Measurements from ENCODE around the gene SMG6. TPM values are rescaled to one million over a fixed set of nuclear protein-coding genes. Genes with fewer than 3 reads are reported as not detected.

SMG6 gene
- total and polyA plus RNA-seq, 11 donors = 12.2 to 38.6 (median 22.1) TPM

DNA sequence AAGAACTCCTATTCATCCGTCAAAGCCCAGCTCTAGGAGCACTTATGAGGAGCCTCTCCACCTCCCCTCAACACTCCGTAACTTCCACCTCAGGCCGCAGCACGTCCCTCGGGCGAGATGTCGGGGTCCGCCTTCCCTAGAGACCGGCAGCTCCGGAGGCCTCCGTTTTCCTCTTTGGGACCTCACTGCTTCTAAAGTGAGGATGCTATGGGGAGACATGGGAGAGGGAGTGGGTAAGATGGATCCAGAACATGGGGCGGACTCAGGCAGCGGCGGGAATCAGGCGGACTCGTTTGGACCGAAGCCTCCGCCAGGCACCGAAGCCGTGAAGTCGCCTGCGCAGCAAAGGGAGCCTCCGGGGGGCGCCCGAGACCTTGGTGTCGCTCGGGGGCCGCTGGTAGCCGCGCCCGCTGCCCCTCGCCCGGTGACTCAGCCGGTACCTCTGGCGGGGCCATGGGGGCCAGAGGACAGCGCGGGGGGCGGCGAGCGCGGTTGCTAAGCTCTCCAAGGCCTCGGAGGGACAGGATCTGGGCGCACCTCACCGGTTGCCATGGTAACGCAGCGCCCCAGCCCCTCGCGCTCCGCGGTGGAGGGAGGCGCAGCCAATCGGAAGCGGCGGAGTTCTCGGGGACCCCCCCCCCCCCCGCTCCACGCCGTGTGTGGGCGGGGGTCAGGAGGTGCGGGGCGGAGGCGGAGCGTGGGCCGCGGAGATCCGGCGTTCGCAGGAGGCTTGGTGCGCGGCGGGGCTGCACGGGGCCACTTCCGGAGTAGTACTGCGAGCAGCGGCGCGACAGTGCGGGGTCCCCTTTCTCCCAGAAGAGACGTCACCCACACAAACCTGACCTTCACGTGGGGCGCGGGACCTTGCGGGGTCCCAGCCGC lies 250.0 kb downstream of the SMG6 start:
- Histone ChIP-seq H3K27me3 (peaks cover 0 to 62% (median 7%) of the 10 kb centered on the region in 9 donors), H3K36me3 (peaks cover 0 to 20% (median 3%) of the 10 kb centered on the region in 9 donors), H3K27ac (peak overlapping the region in 11 of 12 donors; percentile 27 to 98 (median 91)), H3K4me3 (peak overlapping the region; percentile 16 to 87 (median 70)), H3K9me3 (no peaks in the 10 kb centered on the region), H3K4me1 (peaks cover 4 to 79% (median 50%) of the 10 kb centered on the region in 12 donors)
- 5 to 11% (median 7%) methylated on average over 40 to 84 of the region's 84 CpGs for WGBS, 4 donors
- ATAC-seq = peak in 2 of 4 donors; percentile 12 to 19
- DNase-seq = peak in 4 of 5 donors; percentile 75 to 88 (median 85)
- no peak for TF ChIP-seq POLR2A (IDR thresholded peaks at IDR 0.05)
- TF ChIP-seq, protein P1, sequence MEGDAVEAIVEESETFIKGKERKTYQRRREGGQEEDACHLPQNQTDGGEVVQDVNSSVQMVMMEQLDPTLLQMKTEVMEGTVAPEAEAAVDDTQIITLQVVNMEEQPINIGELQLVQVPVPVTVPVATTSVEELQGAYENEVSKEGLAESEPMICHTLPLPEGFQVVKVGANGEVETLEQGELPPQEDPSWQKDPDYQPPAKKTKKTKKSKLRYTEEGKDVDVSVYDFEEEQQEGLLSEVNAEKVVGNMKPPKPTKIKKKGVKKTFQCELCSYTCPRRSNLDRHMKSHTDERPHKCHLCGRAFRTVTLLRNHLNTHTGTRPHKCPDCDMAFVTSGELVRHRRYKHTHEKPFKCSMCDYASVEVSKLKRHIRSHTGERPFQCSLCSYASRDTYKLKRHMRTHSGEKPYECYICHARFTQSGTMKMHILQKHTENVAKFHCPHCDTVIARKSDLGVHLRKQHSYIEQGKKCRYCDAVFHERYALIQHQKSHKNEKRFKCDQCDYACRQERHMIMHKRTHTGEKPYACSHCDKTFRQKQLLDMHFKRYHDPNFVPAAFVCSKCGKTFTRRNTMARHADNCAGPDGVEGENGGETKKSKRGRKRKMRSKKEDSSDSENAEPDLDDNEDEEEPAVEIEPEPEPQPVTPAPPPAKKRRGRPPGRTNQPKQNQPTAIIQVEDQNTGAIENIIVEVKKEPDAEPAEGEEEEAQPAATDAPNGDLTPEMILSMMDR (IDR thresholded peaks at IDR 0.05) = peak; percentile 49 to 77 (median 64)
- intact Hi-C loops (cut with DNase I) = loop anchor here (1.0 to 10.0 kb wide), 8 partner anchors 121 to 299 kb away; no protein-coding TSS in a partner anchor

DNA sequence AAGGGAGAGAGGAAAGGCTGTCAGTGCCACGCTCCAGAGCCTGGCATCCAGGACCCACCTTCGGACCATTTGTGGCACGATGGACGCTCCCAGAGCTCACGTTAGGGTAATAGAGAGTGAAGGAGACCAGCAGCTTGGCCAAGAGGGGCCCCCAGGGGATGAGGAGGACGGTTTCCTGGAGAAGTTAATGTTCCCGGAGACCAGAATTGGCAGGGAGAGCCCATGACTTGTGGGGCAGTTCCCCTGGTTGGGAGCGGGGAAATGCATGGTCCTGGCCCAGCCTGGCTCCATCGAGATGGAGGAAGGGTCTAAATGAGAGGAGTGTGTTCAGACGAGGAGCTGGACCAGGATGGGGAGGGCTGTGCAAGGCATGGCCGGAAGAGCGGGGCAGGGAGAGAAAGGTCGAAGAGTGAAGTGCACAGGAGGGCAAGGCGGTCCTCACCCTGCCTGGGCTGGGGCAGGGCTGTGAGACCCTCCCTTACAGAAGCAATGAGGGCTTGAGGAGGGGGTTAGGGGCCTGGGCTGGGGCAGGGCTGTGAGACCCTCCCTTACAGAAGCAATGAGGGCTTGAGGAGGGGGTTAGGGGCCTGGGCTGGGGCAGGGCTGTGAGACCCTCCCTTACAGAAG lies 251.5 kb downstream of the SMG6 start:
- Histone ChIP-seq H3K27ac (peak overlapping the region in 3 of 12 donors; percentile 1 to 47 (median 46)), H3K36me3 (peaks cover 0 to 5% (median 0%) of the 10 kb centered on the region in 9 donors), H3K4me3 (peak overlapping the region in 1 of 12 donors; percentile 78), H3K27me3 (peaks cover 0 to 54% (median 0%) of the 10 kb centered on the region in 9 donors), H3K4me1 (peaks cover 4 to 65% (median 44%) of the 10 kb centered on the region in 12 donors), H3K9me3 (no peaks in the 10 kb centered on the region)
- DNase-seq = no peak
- no peak for ATAC-seq
- intact Hi-C loops (cut with DNase I) = loop anchor here in 8 of 10 donors (2.0 to 10.0 kb wide), 5 partner anchors 123 to 300 kb away; no protein-coding TSS in a partner anchor
- TF ChIP-seq, protein P1 (IDR thresholded peaks at IDR 0.05) = no peak
- TF ChIP-seq POLR2A (IDR thresholded peaks at IDR 0.05) = no peak
- 51 to 60% (median 55%) methylated on average over 14 of the region's 14 CpGs for WGBS, 4 donors

DNA sequence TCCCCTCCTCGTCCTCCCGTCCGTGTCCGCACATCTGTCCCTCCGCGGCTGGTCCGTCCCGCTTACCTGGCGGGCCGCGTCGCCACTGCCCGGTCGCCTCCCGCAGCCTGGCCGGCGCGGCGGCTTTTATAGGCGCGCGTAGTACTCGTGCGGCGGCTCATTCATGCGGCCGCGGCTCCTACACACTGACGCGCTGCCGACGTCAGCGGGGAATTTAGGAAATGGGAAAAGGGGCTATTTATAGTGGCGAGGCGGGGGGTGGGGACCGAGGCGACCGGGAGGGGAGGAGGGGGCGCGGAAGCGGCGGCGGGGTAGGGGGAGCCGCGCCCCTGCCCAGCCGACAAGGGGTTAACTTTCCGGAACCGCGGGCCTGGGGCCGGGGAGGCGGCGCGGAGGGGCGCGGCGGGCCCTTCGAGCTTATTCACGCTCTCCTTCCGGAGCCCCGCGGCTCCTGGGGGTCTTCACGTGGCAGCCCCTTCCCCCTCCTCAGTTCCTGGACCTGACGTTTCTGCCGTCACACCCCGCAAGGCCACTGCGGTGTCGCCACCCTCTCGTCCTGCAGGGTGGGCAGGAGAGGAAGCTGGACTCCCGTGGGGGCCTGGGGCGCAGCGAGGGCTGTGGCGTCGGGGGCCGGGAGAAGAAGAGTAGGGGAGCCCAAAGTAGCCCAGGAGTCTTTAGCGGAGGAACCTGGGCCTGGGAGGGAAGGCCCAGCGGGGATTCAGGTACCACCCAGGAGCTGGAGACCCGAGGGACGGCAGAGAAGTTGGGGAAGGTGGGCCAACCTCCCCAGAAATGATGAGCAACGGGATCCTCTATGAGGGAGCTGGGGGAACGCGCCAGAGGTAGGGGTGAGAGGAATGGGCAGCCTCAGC lies 252.3 kb downstream of the SMG6 start:
- Histone ChIP-seq H3K27me3 (peaks cover 0 to 46% (median 0%) of the 10 kb centered on the region in 9 donors), H3K27ac (peak overlapping the region in 8 of 12 donors; percentile 1 to 62 (median 44)), H3K36me3 (no peaks in the 10 kb centered on the region), H3K4me3 (peak overlapping the region; percentile 34 to 91 (median 72)), H3K4me1 (peaks cover 4 to 58% (median 43%) of the 10 kb centered on the region in 12 donors), H3K9me3 (no peaks in the 10 kb centered on the region)
- DNase-seq (peak in 3 of 5 donors; percentile 50 to 64 (median 59)), ATAC-seq (peak in 1 of 4 donors; percentile 6)
- WGBS, 4 donors = 7 to 17% (median 11%) methylated on average over 38 to 81 of the region's 81 CpGs
- intact Hi-C loops (cut with DNase I) = loop anchor here in 7 of 10 donors (5.0 to 10.0 kb wide), 4 partner anchors 124 to 301 kb away; no protein-coding TSS in a partner anchor
- TF ChIP-seq POLR2A (IDR thresholded peaks at IDR 0.05) = no peak
- TF ChIP-seq, protein P1 (IDR thresholded peaks at IDR 0.05) = no peak

All from heart left ventricle (tissue), 16 donors.